BE2C (cell line): ENCODE results near the gene CBLB.

ENCODE experiments used
- DNase-seq: peaks from one replicate; pipeline ENCODE4 v3.0.0-alpha.2; 2020
- H3K27me3 ChIP-seq: fragments of 250-450 bp; sonication (Bioruptor Pico); 2 replicates; pipeline ENCODE4 v1.5.1; 2020; ENCODE audit warnings: mild to moderate bottlenecking
- H3K36me3 ChIP-seq: fragments of 250-450 bp; sonication (Bioruptor Pico); 2 replicates; pipeline ENCODE4 v1.5.1; 2020; ENCODE audit warnings: mild to moderate bottlenecking
- H3K4me1 ChIP-seq: fragments of 250-450 bp; sonication (Bioruptor Pico); 2 replicates; pipeline ENCODE4 v1.5.1; 2020
- H3K4me3 ChIP-seq: 2 replicates; pipeline ENCODE4 v1.5.1; 2011; ENCODE audit warnings: low read depth, low read length
- H3K9me3 ChIP-seq: fragments of 250-450 bp; sonication (Bioruptor Pico); 2 replicates; pipeline ENCODE4 v1.5.1; 2020
- CTCF ChIP-seq: IDR thresholded peaks from 2 replicates; pipeline ENCODE4 v1.5.1; 2012; ENCODE audit warnings: mild to moderate bottlenecking, low read depth, low read length

The CBLB gene

GRCh38 chr3:105715372-105715771 is 153.4 kb downstream of the CBLB start:
- no peak for DNase-seq
- H3K4me1 ChIP-seq: peaks cover 12% of the 10 kb centered on the region; the same call in 1 of the 2 replicates
- no peaks in the 10 kb centered on the region for H3K27me3 ChIP-seq

GRCh38 chr3:105714453-105714852 is 154.4 kb downstream of the CBLB start:
- no peaks in the 10 kb centered on the region for H3K27me3 ChIP-seq
- peaks cover 12% of the 10 kb centered on the region; the same call in 1 of the 2 replicates for H3K4me1 ChIP-seq
- no peak for TF ChIP-seq CTCF
- H3K9me3 ChIP-seq: no peaks in the 10 kb centered on the region
- no peak for DNase-seq
- peaks cover 28% of the 10 kb centered on the region for H3K36me3 ChIP-seq
- H3K4me3 ChIP-seq: no peak overlapping the region

More at GRCh38 chr3:105715372-105715771, 153.4 kb downstream of the CBLB start:
- H3K36me3 ChIP-seq: peaks cover 36% of the 10 kb centered on the region
- H3K4me3 ChIP-seq: no peak overlapping the region
- H3K9me3 ChIP-seq: no peaks in the 10 kb centered on the region
- TF ChIP-seq CTCF: no peak

GRCh38 chr3:105708980-105709379 is 159.8 kb downstream of the CBLB start:
- no peak for DNase-seq
- Histone ChIP-seq H3K27me3 (no peaks in the 10 kb centered on the region), H3K36me3 (peaks cover 7% of the 10 kb centered on the region), H3K9me3 (no peaks in the 10 kb centered on the region), H3K4me3 (no peak overlapping the region), H3K4me1 (peaks cover 4% of the 10 kb centered on the region; the same call in 1 of the 2 replicates)
- no peak for TF ChIP-seq CTCF

GRCh38 chr3:105707009-105707408 is 161.8 kb downstream of the CBLB start:
- no peak for DNase-seq
- H3K4me3 ChIP-seq: no peak overlapping the region
- no peak for TF ChIP-seq CTCF
- no peaks in the 10 kb centered on the region for H3K27me3 ChIP-seq
- peaks cover 4% of the 10 kb centered on the region; the same call in 1 of the 2 replicates for H3K4me1 ChIP-seq
- H3K36me3 ChIP-seq: peaks cover 10% of the 10 kb centered on the region
- no peaks in the 10 kb centered on the region for H3K9me3 ChIP-seq

GRCh38 chr3:105704726-105705410 is 163.9 kb downstream of the CBLB start:
- Histone ChIP-seq H3K27me3 (no peaks in the 10 kb centered on the region), H3K36me3 (peaks cover 17% of the 10 kb centered on the region)
- no peak for TF ChIP-seq CTCF

GRCh38 chr3:105700575-105700974 is 168.2 kb downstream of the CBLB start:
- no peaks in the 10 kb centered on the region for H3K4me1 ChIP-seq
- no peaks in the 10 kb centered on the region for H3K9me3 ChIP-seq
- no peak for TF ChIP-seq CTCF
- H3K4me3 ChIP-seq: no peak overlapping the region
- DNase-seq: no peak
- H3K36me3 ChIP-seq: peaks cover 19% of the 10 kb centered on the region
- no peaks in the 10 kb centered on the region for H3K27me3 ChIP-seq

More at GRCh38 chr3:105704726-105705410, 163.9 kb downstream of the CBLB start:
- Histone ChIP-seq H3K4me1 (peaks cover 4% of the 10 kb centered on the region; the same call in 1 of the 2 replicates), H3K4me3 (no peak overlapping the region), H3K9me3 (no peaks in the 10 kb centered on the region)
- DNase-seq: no peak
